ENCODE measurements around the gene OLR1.
A peak's percentile ranks its signal among the peaks of the same experiment; 100 is the strongest.
"Not testable (repeated sequence)": the region's sequence is repeated elsewhere in the genome, so short reads cannot be mapped to it uniquely, and the experiment has no call there.

The OLR1 gene

DNA sequence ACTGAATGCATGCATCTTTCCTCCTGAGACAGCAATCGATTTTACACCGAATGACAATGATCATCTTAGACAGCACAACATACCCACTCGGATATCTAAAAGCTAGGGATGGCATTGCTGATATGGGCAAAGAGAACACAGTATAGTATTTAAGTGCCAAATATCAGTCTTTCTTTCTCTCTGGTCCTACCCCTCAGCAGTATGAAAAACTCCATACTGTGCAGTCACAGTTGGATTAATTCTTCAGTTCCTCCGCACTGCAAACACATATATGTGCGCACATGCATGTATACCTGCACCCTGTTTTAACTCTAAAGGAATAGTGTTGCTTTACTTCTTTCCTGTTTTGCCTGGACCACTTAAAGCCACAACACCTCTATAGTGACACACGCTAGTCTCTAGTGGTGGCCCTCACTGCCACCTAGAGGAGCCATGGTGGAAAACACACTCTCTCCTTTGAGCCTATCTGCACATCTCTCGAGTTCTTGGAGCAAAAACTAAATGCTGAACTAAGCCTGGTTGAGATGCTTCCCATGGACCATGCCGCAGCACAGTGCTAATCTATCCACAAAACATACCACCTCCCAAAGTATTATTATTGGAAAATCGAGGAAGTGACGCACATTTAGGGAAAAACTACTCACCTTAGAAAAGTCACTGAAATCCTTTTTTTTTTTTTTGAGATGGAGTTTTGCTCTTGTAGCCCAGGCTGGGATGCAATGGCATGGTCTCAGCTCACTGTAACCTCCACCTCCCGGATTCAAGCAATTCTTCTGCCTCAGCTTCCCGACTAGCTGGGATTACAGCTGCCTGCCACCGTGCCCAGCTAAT, 18.8 kb upstream of the OLR1 start:
- no peak for DNase-seq (ENCODE audit: low read depth)

DNA sequence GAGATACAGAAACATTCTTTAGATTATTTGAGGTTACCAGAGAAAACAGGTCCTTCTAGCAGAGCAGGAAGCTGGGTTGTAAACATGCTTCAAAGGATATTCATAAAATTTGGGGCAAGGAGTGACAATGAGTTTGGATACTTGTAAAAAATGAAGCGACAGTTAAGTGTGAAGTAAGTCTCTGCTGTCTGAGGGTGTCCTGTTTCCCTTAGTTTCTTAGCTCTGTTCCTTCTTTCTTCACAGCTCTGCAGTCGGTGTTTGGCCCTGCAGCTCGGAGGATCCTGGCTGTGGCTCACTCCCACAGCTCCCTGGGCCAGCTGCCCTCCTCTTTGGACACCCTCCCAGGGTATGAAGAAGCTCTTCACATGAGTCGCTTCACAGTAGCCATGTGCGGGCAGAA, 17.7 kb upstream of the OLR1 start:
- DNase-seq (ENCODE audit: low read depth): no peak

DNA sequence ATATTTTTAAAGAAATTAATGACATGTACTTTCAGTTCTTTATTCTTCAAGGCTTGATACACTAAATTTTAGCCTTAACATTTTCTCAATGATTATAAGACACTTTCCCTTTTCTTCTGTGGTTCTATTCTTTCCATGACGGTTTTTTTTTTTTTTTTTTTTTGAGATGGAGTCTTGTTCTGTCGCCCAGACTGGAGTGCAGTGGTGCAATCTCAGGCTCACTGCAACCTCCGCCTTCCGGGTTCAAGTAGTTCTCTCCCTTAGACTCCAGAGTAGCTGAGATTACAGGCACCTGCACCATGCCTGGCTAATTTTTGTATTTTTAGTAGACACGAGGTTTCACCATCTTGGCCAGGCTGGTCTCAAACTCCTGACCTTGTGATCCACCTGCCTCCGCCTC, 15.0 kb upstream of the OLR1 start:
- DNase-seq (ENCODE audit: low read depth): not testable (repeated sequence)

DNA sequence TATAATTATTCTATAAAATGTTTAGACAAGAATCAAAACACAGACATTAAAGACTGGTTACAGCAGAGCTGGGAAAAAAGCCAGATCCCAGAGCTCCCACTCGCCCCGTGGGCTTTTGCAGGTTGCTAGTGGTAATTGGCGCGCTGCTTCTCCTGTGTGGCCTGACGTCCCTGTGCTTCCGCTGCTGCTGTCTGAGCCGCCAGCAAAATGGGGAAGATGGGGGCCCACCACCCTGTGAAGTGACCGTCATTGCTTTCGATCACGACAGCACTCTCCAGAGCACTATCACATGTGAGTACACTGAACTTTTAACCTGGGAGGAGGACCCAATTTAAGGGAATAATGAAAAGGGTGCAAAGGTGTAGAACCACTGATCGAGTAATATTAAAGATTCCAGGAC, 14.4 kb upstream of the OLR1 start:
- no peak for DNase-seq (ENCODE audit: low read depth)

DNA sequence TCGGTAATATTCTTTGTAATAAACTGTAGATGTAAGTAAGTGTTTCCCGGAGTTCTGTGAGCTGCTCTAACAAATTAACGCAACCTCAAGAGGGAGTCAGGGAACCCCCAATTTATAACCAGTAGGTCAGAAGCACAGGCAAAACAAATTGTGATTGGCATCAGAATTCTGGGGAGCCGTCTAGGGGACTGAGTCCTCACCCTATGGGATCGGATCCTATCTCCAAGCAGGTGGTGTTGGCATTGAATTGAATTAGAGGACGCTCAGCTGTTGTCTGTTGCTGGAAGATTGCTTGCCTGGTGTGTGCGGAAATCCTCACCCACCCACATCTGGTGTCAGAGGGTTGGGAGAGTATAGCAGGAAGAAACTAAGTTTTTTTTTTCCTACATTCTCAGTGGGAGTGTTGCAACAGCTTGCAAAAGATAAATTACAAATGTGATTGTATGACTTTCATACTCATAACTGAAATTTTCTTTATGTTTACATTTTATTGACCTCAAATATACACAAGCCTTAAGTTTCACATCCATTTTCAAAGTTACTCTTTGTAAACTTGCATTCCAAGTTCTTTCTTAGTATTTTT, 12.4 kb upstream of the OLR1 start:
- no peak for DNase-seq (ENCODE audit: low read depth)

DNA sequence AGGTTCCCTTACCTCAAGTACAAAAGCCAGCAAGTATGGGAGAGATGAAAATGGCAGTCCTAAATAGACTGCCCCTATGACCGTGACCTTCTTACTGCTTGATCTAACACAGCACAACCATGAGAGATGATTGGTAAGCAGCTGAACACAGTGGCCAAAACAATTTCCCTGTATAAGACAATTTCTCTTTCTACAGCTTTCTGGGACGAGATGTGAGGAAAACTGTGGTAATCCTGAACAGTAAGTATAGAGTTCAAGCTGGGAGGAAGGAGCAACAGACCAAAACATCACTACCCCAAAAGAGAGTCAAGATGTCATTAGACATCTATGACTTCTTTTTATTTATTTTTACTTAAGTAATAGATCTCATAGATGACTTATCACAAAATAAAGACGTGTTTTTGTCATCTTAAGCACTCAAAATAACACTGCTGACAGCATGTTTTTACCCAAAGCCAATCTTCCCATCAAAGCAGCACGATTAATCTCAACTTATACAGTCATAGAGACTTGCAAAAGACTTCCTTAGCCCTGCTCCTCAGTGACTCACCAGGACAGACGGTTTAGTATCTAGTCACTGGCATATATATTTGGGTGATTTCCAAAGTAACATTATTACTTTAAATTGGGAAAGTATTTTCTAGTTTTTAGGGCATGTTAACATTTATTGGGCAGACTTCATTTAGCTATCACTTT, 10.6 kb upstream of the OLR1 start:
- DNase-seq (ENCODE audit: low read depth): peak; percentile 37

DNA sequence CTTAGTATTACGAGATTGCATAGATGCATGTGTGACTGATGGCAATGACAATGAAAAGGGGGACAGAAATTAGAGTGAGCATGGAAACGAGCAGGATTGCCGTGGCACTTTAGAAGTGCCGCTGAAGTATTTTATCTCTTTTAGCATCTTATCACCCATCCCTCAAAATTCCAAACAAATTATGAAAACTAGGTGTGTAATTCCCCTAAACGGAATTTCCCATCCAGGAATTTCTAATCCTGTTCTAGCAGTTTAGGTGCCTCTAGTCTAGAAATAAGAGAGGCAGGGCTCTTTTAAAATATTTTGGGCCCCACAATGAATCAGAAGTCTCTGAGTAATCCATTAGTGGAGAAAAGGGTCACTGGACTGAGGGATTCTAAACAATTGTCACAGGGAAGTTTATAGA, 7.8 kb upstream of the OLR1 start:
- no peak for DNase-seq (ENCODE audit: low read depth)

DNA sequence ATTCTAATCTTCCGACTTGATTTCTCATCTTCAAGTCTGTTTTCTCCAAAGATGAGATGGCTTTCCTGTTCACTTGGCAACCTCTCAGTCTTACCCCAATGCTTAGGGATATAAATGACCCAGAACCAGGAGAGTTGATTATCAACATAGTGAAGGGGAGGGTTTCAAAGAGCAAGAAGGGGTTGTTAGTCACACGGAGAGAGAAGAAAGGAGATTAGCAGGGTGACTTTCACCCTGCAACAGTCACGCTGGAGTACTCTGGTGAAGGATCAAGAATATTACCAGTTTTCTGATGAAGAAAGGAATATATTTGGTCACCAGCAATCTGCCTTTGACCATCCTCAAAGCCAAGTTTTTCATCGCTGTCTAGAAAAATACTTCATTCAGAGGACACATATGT, 6.9 kb upstream of the OLR1 start, which contains the start of gene TMEM52B:
Gene TMEM52B (plus strand): TSS at position 212 of the 400 bp plus-strand sequence. CDS start 543 bp downstream, outside the sequence.
- DNase-seq (ENCODE audit: low read depth): no peak

DNA sequence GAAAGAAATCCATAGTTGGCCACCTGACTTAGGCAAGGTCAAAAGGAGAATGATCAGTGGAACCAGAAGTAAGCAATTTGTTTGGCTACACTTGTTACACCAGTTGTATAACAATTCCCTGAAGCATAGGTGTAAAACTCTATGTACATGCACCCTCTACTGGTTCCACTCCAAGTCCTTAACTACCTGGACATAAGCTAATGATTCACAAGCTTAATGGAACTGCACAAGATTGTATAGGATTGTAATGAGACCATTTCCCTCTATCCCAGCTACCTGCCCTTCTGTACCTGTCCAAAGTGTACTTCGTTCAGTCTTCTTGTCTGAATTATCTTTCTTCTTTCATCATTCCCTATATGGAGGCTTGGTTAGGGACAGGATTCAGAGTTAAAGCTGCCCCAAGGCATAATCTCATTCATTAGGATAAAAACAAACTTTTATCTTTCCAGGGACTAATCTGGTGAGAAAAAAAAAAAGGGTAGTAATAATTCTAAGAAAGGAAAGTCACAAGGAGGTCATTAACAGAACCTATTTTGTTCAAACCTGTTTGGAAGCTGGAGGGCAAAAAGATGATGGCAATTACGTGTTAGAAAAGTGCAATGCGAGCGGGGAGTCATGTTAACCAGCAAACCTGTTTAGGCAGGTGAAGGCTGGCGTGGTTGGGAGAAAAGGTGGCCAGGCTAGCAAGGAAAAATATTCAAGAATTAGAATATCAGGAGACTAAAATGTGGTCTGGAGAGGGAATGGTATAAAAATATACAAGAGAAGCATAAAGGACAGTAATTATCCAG, 4.1 kb upstream of the OLR1 start:
- no peak for DNase-seq (ENCODE audit: low read depth)

DNA sequence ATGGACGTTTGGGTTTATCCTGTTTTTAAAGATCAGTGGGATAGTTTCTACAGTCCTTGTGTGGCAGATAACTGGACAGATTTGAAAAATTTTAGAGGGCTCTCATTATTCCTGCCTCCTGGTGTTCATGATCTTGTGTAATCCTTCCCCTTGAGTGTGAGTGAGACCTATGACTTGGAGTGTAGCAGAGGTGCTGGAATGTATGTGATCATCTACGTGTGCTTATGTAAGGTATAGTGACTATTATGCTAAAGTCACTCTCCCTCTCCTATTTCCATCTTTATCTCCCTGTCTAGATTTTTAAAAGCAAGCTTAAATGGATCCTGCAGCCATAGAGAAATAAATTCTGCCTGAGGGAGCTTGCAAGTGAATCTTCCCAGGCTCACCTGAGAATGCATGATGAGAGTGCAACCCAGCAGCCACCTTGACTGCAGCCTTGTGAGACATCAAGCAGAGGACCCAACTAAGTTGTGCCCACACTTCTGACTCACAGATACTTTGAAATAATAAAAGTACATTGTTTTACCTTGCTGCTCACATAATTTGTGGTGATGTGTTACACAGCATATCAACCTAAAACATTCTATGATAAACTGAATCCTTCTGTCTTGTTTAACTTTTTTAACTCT, 3.2 kb upstream of the OLR1 start:
- no peak for DNase-seq (ENCODE audit: low read depth)

DNA sequence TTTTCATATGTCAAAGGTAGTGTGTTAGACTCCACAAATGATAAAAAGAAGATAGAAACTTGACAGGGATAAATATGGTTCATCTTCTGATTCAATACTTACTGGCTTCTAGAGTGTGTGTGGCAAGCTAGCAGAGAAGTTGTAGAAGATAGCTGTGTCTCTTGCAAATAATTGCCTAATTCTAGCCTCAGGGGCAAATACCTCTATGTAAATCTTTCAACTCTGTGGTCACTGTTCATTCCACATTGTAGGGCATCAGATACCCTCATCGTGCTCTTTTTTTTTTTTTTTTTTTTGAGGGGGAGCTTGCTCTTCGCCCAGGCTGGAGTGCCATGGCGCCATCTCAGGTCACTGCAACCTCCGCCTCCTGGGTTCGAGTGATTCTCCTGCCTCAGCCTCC, 1.7 kb downstream of the OLR1 start:
- no peak for DNase-seq (ENCODE audit: low read depth)

DNA sequence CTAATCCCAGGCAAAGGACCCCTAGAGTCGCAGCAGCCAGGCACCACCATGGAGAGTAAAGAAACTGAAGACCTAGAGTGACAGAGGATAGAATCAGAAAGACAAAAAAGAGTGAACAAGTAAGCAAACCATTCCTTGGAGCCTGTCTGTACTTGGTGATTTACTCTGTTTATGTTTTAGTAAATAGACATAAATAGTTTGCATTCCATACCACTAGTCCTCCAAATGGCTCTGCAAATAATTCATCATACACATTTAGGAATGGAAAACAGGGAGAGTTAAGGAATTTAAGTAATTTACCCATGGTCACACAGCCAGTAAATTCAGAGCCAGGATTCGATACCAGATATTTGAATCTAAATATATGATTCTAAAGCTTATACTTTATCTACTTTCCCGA, 2.8 kb downstream of the OLR1 start:
- DNase-seq (ENCODE audit: low read depth): no peak

DNA sequence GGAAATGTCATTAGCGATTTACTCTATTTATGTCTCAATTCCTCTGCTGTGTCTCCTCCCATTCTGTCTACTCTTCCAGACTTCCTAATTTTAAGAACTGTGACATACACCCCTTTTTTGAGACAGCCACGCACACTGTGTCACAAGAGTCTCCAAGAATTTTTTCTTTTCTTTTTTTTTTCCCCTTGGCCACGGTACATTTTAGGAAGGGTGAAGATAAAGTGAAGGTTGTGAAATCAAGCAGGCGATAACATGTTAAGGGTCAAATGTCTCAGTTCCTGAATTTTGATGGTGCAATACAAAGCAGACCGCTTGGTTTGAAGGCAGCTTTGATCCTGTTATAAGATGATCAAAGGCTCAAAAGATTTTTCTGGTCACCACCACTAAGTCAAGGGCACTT, 4.3 kb downstream of the OLR1 start:
- DNase-seq (ENCODE audit: low read depth): no peak

DNA sequence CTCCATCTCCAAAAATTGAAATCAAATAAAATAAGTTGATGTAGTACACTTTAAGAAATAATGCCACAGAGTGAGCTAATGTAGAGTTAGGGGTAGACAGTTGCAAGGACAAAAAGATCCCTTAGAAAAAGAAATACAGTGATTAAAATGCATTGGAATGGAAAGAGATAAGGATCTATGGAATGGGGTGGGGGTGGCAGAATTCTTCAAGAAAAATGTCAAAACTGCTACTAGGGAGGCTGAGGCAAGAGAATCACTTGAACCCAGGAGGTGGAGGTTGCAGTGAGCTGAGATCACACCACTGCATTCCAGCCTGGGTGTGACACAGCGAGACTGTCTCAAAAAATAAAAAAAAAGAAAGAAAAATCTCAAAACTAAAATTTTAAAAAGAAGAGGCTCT, 6.5 kb downstream of the OLR1 start:
- DNase-seq (ENCODE audit: low read depth): no peak

DNA sequence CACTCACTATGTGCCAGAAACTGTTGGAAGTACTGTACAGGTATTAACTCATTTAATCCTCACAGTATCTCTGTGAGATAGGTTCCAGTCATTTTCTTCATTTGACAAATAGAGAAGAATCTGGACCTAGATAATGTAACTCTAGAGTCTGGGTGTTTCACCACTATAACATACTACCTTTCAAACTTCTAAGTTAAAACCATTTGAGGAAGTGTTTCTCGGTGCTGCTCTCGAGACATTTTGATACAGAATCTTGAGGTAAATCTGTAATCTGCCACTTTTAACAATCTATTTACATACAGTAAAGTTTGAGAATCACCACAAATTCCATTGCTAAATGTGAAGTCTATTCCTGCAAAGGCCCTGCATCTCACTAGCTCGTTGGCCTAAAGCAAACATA, 8.8 kb downstream of the OLR1 start:
- no peak for DNase-seq (ENCODE audit: low read depth)

DNA sequence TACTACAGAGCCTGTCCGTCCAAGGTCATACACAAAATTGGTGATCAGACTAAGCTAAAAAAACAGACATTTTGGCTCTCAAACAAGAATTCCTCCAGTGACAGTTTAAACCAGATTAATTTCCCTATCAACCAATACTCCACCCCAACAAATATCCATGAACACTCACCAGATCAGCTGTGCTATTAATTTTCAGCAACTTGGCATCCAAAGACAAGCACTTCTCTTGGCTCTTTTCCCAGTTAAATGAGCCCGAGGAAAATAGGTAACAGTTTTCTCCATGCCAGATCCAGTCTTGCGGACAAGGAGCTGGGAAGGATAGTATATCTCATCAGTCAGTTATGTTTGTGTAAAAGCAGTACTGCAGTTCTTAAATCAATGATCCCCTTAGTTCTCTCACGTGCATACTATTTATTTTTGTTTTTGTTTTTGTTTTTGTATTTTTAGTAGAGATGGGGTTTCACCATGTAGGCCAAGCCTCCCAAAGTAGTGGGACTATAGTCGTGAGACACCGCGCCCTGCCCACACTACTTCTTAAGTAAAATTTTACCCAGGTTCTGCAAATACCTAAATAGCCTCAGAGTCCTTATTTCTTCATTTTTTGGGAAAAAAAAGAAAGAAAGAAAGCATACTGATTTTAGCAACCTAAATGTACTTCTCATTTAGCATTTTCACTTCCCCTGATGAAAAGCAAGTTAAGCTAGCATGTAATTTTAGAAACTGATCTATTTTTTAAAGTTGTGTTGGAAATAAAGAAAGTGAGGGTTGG, 11.1 kb downstream of the OLR1 start:
- DNase-seq (ENCODE audit: low read depth): no peak

DNA sequence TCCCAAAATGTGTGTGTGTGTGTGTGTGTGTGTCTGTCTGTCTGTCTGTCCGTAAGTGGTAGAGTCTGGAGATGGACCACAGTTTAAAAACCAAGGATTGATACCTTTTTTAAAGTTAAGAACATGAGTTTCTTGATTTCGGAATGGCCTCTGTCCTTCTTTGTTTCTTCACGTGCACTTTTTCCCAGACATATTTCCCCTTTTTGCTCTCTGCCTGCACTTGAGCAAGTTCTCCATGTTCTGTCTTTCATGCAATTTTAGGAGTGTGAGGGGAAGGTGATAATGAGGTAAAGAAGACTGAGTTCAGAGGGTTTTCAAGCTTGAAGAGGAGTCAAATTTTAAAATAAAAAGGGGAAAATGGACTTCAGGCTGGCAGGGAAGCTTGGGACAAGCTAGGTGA, 12.7 kb downstream of the OLR1 start:
- DNase-seq (ENCODE audit: low read depth): no peak

DNA sequence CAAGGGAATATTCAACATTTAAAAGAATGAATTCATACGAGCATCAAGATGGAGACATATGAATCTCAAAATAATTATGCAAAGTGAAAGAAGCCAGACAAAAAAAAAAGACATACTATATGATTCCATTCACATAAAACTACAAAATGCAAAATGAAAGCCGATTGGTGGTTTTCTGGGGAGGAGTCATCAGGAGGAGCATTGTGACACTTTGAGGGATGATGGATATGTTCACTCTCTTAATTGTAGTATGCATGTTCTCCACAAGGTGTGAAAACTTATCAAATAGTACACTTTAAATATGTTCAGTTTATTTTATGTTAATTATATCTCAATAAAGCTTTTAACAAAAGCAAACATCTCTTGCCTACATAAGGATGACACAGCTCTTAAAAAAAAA, 13.5 kb downstream of the OLR1 start:
- no peak for DNase-seq (ENCODE audit: low read depth)

DNA sequence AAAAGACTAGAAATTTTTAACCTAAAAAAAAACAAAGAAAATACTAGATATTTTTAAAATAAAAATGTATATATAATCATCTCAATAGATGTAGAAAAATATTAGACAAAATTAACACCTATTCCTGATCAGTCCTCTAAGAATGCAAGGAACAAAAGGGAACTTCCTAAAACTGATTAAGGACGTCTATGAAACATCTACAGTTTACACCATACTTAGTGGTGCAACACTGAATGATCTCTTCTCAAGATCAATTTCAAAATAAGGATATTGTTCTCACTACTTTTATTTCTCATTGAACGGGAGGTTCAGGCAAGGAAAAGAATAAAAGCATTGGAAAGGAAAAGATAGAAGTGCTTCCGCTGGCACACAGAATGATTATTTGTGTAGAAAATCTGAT, 16.0 kb downstream of the OLR1 start:
- no peak for DNase-seq (ENCODE audit: low read depth)

DNA sequence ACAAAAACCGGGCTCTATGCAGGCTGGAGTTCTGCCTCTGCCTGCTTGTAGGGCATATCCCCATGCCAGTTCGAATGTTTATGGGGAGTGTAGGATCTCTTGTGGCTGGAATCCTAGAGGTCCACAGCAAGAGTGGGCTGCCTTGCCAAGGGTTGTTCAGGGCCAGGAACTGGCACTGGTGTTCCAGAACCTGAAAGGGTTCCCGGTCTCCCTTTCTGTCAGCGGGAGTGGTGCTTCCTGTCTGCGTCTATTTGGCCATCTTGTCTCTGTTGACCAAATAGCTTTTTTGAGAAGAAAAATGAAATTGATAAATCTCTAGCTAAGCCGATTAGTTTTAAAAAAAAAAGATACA, 17.8 kb downstream of the OLR1 start:
- DNase-seq (ENCODE audit: low read depth): no peak
